Measurements from ENCODE around the gene TMEM106C. TPM values are rescaled to one million over a fixed set of nuclear protein-coding genes. Genes with fewer than 3 reads are reported as not detected.

The TMEM106C gene
- total and polyA plus RNA-seq, 2 of the 13 experiments (the other 11 are each of a cell fraction or from before 2014, with no cell fraction given), result 132 to 192 TPM

DNA sequence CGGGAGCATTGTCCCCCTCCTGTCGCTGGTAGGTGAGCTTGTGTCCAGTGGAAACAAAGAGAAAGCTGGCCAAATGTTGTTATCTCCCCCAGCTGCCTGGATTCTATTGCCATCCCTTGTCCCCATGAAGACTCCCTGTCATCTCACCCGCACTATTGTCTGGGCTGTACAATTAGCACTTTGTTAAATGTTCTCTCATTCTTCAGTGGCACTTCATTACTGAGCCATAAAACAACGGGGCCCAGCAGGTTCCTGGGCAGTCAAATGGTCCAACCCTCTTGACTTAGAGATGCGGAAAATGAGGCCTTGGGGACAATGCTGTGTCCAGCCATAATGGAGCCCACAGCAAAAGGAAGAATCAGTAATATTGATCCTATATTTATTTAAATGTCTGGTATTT lies 54.1 kb downstream of the TMEM106C start (continued):
- TF ChIP-seq, protein P1, sequence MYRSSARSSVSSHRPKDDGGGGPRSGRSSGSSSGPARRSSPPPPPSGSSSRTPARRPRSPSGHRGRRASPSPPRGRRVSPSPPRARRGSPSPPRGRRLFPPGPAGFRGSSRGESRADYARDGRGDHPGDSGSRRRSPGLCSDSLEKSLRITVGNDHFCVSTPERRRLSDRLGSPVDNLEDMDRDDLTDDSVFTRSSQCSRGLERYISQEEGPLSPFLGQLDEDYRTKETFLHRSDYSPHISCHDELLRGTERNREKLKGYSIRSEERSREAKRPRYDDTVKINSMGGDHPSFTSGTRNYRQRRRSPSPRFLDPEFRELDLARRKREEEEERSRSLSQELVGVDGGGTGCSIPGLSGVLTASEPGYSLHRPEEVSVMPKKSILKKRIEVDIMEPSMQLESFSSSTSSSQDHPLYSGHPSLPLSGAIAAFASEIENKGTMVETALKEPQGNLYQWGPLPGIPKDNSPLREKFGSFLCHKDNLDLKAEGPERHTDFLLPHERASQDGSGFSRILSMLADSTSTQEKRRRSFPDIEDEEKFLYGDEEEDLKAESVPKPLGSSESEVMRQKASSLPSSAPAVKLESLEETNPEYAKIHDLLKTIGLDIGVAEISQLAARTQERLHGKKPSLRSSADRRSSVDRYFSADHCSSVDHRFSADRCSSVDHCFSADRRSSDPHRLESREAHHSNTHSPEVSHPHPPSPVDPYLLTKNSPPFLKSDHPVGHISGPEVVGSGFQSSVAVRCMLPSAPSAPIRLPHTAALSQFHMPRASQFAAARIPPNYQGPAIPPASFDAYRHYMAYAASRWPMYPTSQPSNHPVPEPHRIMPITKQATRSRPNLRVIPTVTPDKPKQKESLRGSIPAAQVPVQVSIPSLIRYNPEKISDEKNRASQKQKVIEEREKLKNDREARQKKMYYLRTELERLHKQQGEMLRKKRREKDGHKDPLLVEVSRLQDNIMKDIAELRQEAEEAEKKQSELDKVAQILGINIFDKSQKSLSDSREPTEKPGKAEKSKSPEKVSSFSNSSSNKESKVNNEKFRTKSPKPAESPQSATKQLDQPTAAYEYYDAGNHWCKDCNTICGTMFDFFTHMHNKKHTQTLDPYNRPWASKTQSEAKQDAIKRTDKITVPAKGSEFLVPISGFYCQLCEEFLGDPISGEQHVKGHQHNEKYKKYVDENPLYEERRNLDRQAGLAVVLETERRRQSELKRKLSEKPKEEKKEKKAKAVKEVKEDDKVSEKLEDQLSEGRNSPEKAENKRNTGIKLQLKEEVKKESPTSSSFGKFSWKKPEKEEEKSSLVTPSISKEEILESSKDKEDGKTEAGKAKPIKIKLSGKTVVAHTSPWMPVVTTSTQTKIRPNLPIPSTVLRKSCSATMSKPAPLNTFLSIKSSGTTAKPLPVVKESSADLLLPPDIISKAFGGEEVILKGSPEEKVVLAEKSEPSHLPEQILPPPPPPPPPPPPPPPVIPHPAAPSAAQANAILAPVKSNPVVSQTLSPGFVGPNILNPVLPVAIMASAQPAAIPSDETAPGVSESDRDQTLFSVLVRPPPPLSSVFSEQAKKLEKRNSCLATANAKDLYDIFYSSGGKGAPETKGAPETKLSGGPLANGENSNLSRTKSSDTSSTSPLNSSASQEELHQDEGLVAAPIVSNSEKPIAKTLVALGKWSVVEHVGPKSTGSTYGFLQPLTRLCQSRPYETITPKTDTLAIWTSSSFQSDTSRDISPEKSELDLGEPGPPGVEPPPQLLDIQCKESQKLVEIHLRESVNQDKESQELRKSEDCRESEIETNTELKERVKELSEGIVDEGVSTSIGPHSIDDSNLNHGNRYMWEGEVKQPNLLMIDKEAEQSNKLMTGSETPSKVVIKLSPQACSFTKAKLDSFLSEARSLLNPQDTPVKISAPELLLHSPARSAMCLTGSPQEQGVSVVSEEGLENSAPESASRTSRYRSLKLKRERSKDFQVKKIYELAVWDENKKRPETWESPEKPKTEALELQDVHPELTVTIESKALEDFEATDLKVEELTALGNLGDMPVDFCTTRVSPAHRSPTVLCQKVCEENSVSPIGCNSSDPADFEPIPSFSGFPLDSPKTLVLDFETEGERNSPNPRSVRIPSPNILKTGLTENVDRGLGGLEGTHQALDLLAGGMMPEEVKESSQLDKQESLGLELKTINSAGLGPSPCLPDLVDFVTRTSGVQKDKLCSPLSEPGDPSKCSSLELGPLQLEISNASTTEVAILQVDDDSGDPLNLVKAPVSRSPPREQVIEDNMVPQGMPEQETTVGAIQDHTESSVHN (CRISPR knock-in tag; IDR thresholded peaks at IDR 0.05), result no peak
- TF ChIP-seq HNF4A (CRISPR knock-in tag; IDR thresholded peaks at IDR 0.05), result no peak
- no peak for TF ChIP-seq GTF2F1 (IDR thresholded peaks at IDR 0.05; ENCODE audit: low read length)
- TF ChIP-seq ZMYM3 (CRISPR knock-in tag; IDR thresholded peaks at IDR 0.05), result no peak
- TF ChIP-seq NFIC (IDR thresholded peaks at IDR 0.05; ENCODE audit: low read length), result no peak
- TF ChIP-seq SNAPC2 (CRISPR knock-in tag; IDR thresholded peaks at IDR 0.05), result no peak
- no peak for TF ChIP-seq PCBP2 (optimal IDR thresholded peaks at IDR 0.05; ENCODE audit: low read depth, low read length, poor library complexity, severe bottlenecking)
- TF ChIP-seq, protein P2, sequence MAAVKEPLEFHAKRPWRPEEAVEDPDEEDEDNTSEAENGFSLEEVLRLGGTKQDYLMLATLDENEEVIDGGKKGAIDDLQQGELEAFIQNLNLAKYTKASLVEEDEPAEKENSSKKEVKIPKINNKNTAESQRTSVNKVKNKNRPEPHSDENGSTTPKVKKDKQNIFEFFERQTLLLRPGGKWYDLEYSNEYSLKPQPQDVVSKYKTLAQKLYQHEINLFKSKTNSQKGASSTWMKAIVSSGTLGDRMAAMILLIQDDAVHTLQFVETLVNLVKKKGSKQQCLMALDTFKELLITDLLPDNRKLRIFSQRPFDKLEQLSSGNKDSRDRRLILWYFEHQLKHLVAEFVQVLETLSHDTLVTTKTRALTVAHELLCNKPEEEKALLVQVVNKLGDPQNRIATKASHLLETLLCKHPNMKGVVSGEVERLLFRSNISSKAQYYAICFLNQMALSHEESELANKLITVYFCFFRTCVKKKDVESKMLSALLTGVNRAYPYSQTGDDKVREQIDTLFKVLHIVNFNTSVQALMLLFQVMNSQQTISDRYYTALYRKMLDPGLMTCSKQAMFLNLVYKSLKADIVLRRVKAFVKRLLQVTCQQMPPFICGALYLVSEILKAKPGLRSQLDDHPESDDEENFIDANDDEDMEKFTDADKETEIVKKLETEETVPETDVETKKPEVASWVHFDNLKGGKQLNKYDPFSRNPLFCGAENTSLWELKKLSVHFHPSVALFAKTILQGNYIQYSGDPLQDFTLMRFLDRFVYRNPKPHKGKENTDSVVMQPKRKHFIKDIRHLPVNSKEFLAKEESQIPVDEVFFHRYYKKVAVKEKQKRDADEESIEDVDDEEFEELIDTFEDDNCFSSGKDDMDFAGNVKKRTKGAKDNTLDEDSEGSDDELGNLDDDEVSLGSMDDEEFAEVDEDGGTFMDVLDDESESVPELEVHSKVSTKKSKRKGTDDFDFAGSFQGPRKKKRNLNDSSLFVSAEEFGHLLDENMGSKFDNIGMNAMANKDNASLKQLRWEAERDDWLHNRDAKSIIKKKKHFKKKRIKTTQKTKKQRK (IDR thresholded peaks at IDR 0.05; ENCODE audit: low read length), result no peak
- TF ChIP-seq, protein P3, sequence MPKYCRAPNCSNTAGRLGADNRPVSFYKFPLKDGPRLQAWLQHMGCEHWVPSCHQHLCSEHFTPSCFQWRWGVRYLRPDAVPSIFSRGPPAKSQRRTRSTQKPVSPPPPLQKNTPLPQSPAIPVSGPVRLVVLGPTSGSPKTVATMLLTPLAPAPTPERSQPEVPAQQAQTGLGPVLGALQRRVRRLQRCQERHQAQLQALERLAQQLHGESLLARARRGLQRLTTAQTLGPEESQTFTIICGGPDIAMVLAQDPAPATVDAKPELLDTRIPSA (CRISPR knock-in tag; IDR thresholded peaks at IDR 0.05; ENCODE audit: borderline replicate concordance), result no peak
- TF ChIP-seq, protein P4, sequence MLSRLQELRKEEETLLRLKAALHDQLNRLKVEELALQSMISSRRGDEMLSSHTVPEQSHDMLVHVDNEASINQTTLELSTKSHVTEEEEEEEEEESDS (CRISPR knock-in tag; IDR thresholded peaks at IDR 0.05; ENCODE audit: borderline replicate concordance), result no peak
- no peak for TF ChIP-seq NR2C2 (CRISPR knock-in tag; IDR thresholded peaks at IDR 0.05; ENCODE audit: borderline replicate concordance)

All from HepG2 (cell line).